T-helper 1 cell treated with Interleukin-12 subunit alpha and Interleukin-12 subunit beta and Interleukin-4 antibody, amounts not matched to agents 30 μg/mL and 1 μg/mL, for 36 hours (primary cell): ENCODE measurements around the gene BEX3.

Experiments
- H3K27ac Mint-ChIP-seq: one replicate; pipeline ENCODE4 v1.8.0; 2021; ENCODE audit warnings: mild to moderate bottlenecking, mixed read lengths
- H3K27me3 Mint-ChIP-seq: one replicate; pipeline ENCODE4 v1.8.0; 2021; ENCODE audit warnings: low read depth, mixed read lengths
- H3K36me3 Mint-ChIP-seq: one replicate; pipeline ENCODE4 v1.8.0; 2021; ENCODE audit warnings: low read depth, mixed read lengths
- H3K4me1 Mint-ChIP-seq: one replicate; pipeline ENCODE4 v1.8.0; 2021; ENCODE audit warnings: low read depth, mixed read lengths
- H3K4me3 Mint-ChIP-seq: one replicate; pipeline ENCODE4 v1.8.0; 2021; ENCODE audit warnings: mild to moderate bottlenecking, moderate library complexity, mixed read lengths
- H3K9me3 Mint-ChIP-seq: one replicate; pipeline ENCODE4 v1.8.0; 2021; ENCODE audit warnings: mixed read lengths

Gene BEX3

DNA sequence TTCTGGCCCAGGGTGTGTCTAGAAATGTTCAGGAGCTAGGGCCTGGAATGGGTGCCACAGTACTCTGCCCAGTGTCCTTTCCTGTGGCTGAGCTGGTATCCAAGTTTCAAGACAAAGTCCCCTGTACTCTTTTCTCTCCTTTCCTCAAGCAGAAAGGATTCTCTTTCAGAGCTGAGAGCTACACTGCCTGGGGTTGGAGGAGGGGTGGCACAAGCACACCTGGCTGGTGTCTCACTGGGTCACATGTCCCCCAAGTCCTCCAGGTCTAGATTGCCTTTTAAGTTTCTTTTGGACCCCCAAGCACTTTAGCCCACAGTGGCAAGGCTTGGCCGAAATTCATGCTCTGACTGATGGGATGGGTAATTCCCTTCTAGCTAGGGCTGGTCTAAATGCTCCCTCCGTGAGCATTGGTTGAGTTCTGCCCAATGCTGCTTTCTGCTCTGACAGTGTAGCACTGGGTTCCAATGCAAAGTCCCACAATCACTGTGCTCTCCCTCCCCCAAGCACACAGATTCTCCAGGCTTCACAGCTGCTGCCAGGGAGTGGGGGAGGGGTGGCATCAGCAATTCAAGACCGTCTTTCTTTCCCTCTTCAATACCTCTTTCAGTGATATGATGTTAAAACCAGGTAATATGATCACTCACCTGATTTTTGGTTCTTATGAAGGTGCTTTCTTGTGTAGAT lies 47.8 kb downstream of the BEX3 start:
- H3K27ac Mint-ChIP-seq = no peak overlapping the region
- no peaks in the 10 kb centered on the region for H3K36me3 Mint-ChIP-seq
- peaks cover 4% of the 10 kb centered on the region for H3K27me3 Mint-ChIP-seq
- H3K4me1 Mint-ChIP-seq = no peaks in the 10 kb centered on the region
- H3K4me3 Mint-ChIP-seq = no peak overlapping the region
- H3K9me3 Mint-ChIP-seq = no peaks in the 10 kb centered on the region
